Right lobe of liver (tissue), 4 donors: ENCODE data around the gene EREG.

Experiments
- CTCF ChIP-seq, 4 donors: fragments of 200-600 bp in 3 of 4; fragments of 450-650 bp in 1 of 4; IDR thresholded peaks; one replicate each; pipeline versions ENCODE4 v1.5.1 to v1.8.0; 2016 to 2022; ENCODE audit warnings: antibody characterized with exemption in 4 of 4, mild to moderate bottlenecking in 2 of 4
- POLR2A ChIP-seq: fragments of 450-650 bp; IDR thresholded peaks from one replicate; pipeline ENCODE4 v1.6.1; 2017; ENCODE audit warnings: antibody characterized with exemption, mild to moderate bottlenecking
- donor health status: DM: no; HTN: no; CAD: no.
- donor health status: DM: no; HTN: no; CAD: no.
- donor health status: DM: no; HTN: yes; CAD: no.

GRCh38 chr4:74391890-74392475 lies 27.0 kb downstream of the EREG start:
- TF ChIP-seq CTCF (IDR thresholded peaks at IDR 0.05) = no peak
- no peak for TF ChIP-seq POLR2A
